H9 (cell line): ENCODE data around the gene CAMTA1. TPM values are rescaled to one million over a fixed set of nuclear protein-coding genes. Genes with fewer than 3 reads are reported as not detected.

Source experiments
- DNase-seq: peaks from one replicate; pipeline ENCODE4 v3.0.0-alpha.2; 2017
- H2AFZ ChIP-seq: one replicate; pipeline ENCODE4 v1.6.1; 2013; ENCODE audit warnings: mild to moderate bottlenecking, low read length, control low read depth, moderate library complexity
- H2AK5ac ChIP-seq: 2 replicates; pipeline ENCODE4 v1.6.1; 2013; ENCODE audit warnings: low read length, control low read depth, mixed read lengths; ENCODE audit not compliant: insufficient read length
- H2BK120ac ChIP-seq: one replicate; pipeline ENCODE4 v1.6.1; 2013; ENCODE audit warnings: low read depth, mild to moderate bottlenecking, low read length, control low read depth, inconsistent platforms; ENCODE audit not compliant: poor library complexity, severe bottlenecking
- H2BK12ac ChIP-seq: 2 replicates; pipeline ENCODE4 v1.6.1; 2013; ENCODE audit warnings: low read length, control low read depth, mixed read lengths, low read depth; ENCODE audit not compliant: insufficient read length
- H2BK15ac ChIP-seq: 2 replicates; pipeline ENCODE4 v1.6.1; 2013; ENCODE audit warnings: low read depth, low read length, control low read depth
- H2BK20ac ChIP-seq: one replicate; pipeline ENCODE4 v1.6.1; 2013; ENCODE audit warnings: low read depth, mild to moderate bottlenecking, low read length, control low read depth, inconsistent platforms; ENCODE audit not compliant: poor library complexity, severe bottlenecking
- H2BK5ac ChIP-seq: 2 replicates; pipeline ENCODE4 v1.6.1; 2013; ENCODE audit warnings: low read length, control low read depth, mixed read lengths; ENCODE audit not compliant: insufficient read length
- H3K14ac ChIP-seq: 2 replicates; pipeline ENCODE4 v1.6.1; 2013; ENCODE audit warnings: low read length, control low read depth; ENCODE audit not compliant: insufficient read depth
- H3K18ac ChIP-seq: 2 replicates; pipeline ENCODE4 v1.6.1; 2013; ENCODE audit warnings: low read depth, mild to moderate bottlenecking, mixed read lengths, low read length, control low read depth; ENCODE audit not compliant: insufficient read length
- H3K23ac ChIP-seq: 2 replicates; pipeline ENCODE4 v1.6.1; 2013; ENCODE audit warnings: low read length, control low read depth, mixed read lengths, low read depth; ENCODE audit not compliant: insufficient read length
- H3K23me2 ChIP-seq: 2 replicates; pipeline ENCODE4 v1.6.1; 2013; ENCODE audit warnings: low read depth, mild to moderate bottlenecking, mixed read lengths, low read length, control low read depth; ENCODE audit not compliant: insufficient read length, poor library complexity, severe bottlenecking
- H3K27ac ChIP-seq: 2 replicates; pipeline ENCODE4 v1.5.1; 2013; ENCODE audit warnings: low read length, control low read depth, mixed read lengths, low read depth; ENCODE audit not compliant: insufficient read length
- H3K27me3 ChIP-seq: 2 replicates; pipeline ENCODE4 v1.6.1; 2013; ENCODE audit warnings: low read length, control low read depth, inconsistent platforms; ENCODE audit not compliant: insufficient read depth
- H3K4ac ChIP-seq: 2 replicates; pipeline ENCODE4 v1.6.1; 2013; ENCODE audit warnings: low read depth, mild to moderate bottlenecking, control low read depth, inconsistent platforms, low read length, moderate library complexity
- H3K4me1 ChIP-seq: 2 replicates; pipeline ENCODE4 v1.6.1; 2013; ENCODE audit warnings: low read length, control low read depth, inconsistent platforms; ENCODE audit not compliant: insufficient read depth
- H3K4me2 ChIP-seq: 2 replicates; pipeline ENCODE4 v1.6.1; 2013; ENCODE audit warnings: low read length, control low read depth, mixed read lengths; ENCODE audit not compliant: insufficient read length, insufficient read depth
- H3K56ac ChIP-seq: 2 replicates; pipeline ENCODE4 v1.6.1; 2013; ENCODE audit warnings: low read depth, mild to moderate bottlenecking, mixed read lengths, low read length, control low read depth; ENCODE audit not compliant: insufficient read length
- H3K79me1 ChIP-seq: 2 replicates; pipeline ENCODE4 v1.6.1; 2013; ENCODE audit warnings: low read depth, mild to moderate bottlenecking, moderate library complexity, low read length, control low read depth, inconsistent platforms; ENCODE audit not compliant: insufficient read depth, poor library complexity, severe bottlenecking
- H3K79me2 ChIP-seq: 2 replicates; pipeline ENCODE4 v1.6.1; 2013; ENCODE audit warnings: low read length, control low read depth, inconsistent platforms; ENCODE audit not compliant: insufficient read depth
- H3K9ac ChIP-seq: 2 replicates; pipeline ENCODE4 v1.6.1; 2013; ENCODE audit warnings: low read length, control low read depth, mixed read lengths; ENCODE audit not compliant: insufficient read length; ENCODE audit errors: extremely low read depth
- H3K9me3 ChIP-seq: one replicate; pipeline ENCODE4 v1.6.1; 2013; ENCODE audit warnings: low read depth, low read length, inconsistent platforms; ENCODE audit not compliant: control insufficient read depth
- H3T11ph ChIP-seq: one replicate; pipeline ENCODE4 v1.6.1; 2013; ENCODE audit warnings: mild to moderate bottlenecking, low read length, control low read depth, inconsistent platforms
- H4K20me1 ChIP-seq: one replicate; pipeline ENCODE4 v1.6.1; 2013; ENCODE audit not compliant: control insufficient read depth, insufficient read length, insufficient read depth
- H4K5ac ChIP-seq: 2 replicates; pipeline ENCODE4 v1.6.1; 2013; ENCODE audit warnings: low read depth, mild to moderate bottlenecking, mixed read lengths, low read length, control low read depth; ENCODE audit not compliant: insufficient read length
- H4K8ac ChIP-seq: replicated peaks from 2 replicates; pipeline ENCODE4 v1.6.1; 2013; ENCODE audit warnings: low read length, control low read depth, mixed read lengths, low read depth; ENCODE audit not compliant: insufficient read length
- H4K91ac ChIP-seq: 2 replicates; pipeline ENCODE4 v1.6.1; 2013; ENCODE audit warnings: low read depth, mild to moderate bottlenecking, moderate library complexity, mixed read lengths, low read length, control low read depth; ENCODE audit not compliant: insufficient read length
- H3K27ac Mint-ChIP-seq, 3 experiments: 2 replicates in 2 of 3; 3 replicates in 1 of 3; pipeline ENCODE4 v1.8.0; 2020 to 2021; ENCODE audit warnings: mixed read lengths in 3 of 3, mild to moderate bottlenecking in 1 of 3, moderate library complexity in 1 of 3
- H3K27me3 Mint-ChIP-seq: 2 replicates; pipeline ENCODE4 v1.8.0; 2021; ENCODE audit warnings: low read depth, mild to moderate bottlenecking, moderate library complexity, mixed read lengths
- H3K36me3 Mint-ChIP-seq, 3 experiments: 2 replicates in 2 of 3; 3 replicates in 1 of 3; pipeline ENCODE4 v1.8.0; 2020 to 2021; ENCODE audit warnings: low read depth in 3 of 3, mixed read lengths in 3 of 3; ENCODE audit not compliant: insufficient read depth in 1 of 3
- H3K4me1 Mint-ChIP-seq, 2 experiments: 2 replicates each; pipeline ENCODE4 v1.8.0; 2020; ENCODE audit warnings: mixed read lengths in 2 of 2
- H3K4me3 Mint-ChIP-seq, 2 experiments: 2 replicates in 1 of 2; 3 replicates in 1 of 2; pipeline ENCODE4 v1.8.0; 2020 to 2021; ENCODE audit warnings: mild to moderate bottlenecking in 2 of 2, mixed read lengths in 2 of 2, moderate library complexity in 1 of 2
- H3K9me3 Mint-ChIP-seq, 2 experiments: 2 replicates in 1 of 2; 3 replicates in 1 of 2; pipeline ENCODE4 v1.8.0; 2020; ENCODE audit warnings: mild to moderate bottlenecking in 2 of 2, mixed read lengths in 2 of 2, moderate library complexity in 1 of 2
- WGBS: extraction: QIAGEN DNeasy Blood & Tissue Kit; methylation state at CpG from one replicate; pipeline ENCODE4 v1.1.7; 2013; ENCODE audit warnings: missing lambda C conversion rate, low lambda C conversion rate, mixed read lengths; ENCODE audit not compliant: insufficient read length; ENCODE audit errors: extremely low coverage; 5-methylcytosine and 5-hydroxymethylcytosine counted together
- total RNA-seq: library from RNA; stranded (reverse); gene quantifications from 2 replicates; pipeline ENCODE4 v1.2.1, GENCODE V29; 2021
- TF ChIP-seq, protein P1 (sequence below): fragments of 200-600 bp; sonication (generic); conservative IDR thresholded peaks from 3 replicates; pipeline ENCODE4 v1.8.0; 2021; ENCODE audit warnings: antibody characterized with exemption, mild to moderate bottlenecking

The CAMTA1 gene
- total RNA-seq, 1 experiment from 2014 or later, result 115 TPM

DNA sequence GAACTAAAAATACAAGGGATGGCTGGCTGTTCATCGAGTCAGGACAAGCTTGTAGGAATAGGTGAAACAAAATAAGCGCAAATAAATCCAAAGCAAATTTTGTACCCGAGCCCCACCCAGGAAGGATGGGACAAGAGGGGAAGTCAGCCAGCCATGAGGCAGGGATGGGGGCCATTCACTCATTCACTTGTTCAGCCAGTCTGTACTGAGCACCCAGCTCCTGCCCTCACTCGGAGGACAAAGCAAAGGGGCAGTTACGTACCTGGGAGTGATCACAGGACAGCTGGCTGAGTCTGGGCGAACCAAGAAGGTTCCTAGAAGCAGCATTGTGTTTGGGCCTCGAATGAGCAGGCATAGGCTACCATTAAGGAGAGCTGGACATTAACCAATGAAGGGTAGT is 891.9 kb downstream of the CAMTA1 start:
- no peaks in the 10 kb centered on the region; the same call in 1 of the 2 replicates for H3K27me3 ChIP-seq
- H3K23me2 ChIP-seq, result peaks cover 11% of the 10 kb centered on the region
- no peak overlapping the region for H4K5ac ChIP-seq
- H3K56ac ChIP-seq, result no peak overlapping the region
- no peak for DNase-seq
- H2BK5ac ChIP-seq, result no peak overlapping the region
- H3K27ac ChIP-seq, result no peak overlapping the region
- H3K4me2 ChIP-seq, result no peak overlapping the region
- no peak overlapping the region for H3T11ph ChIP-seq
- H3K9ac ChIP-seq, result no peak overlapping the region
- Mint-ChIP-seq H3K9me3 (no peaks in the 10 kb centered on the region), H3K27ac (no peak overlapping the region), H3K4me3 (no peak overlapping the region; a peak in 1 of 5 replicates), H3K4me1 (peaks cover 0 to 7% of the 10 kb centered on the region in 2 experiments; a peak in 1 of 4 replicates), H3K36me3 (no peaks in the 10 kb centered on the region), H3K27me3 (peaks cover 51% of the 10 kb centered on the region)
- H3K18ac ChIP-seq, result no peak overlapping the region
- H3K4me1 ChIP-seq, result no peaks in the 10 kb centered on the region
- H3K4ac ChIP-seq, result no peak overlapping the region
- no peaks in the 10 kb centered on the region for H3K79me2 ChIP-seq
- H4K8ac ChIP-seq, result no peak overlapping the region
- no peak overlapping the region for H2BK120ac ChIP-seq
- H4K91ac ChIP-seq, result no peak overlapping the region
- no peak overlapping the region for H3K23ac ChIP-seq
- TF ChIP-seq, protein P1, sequence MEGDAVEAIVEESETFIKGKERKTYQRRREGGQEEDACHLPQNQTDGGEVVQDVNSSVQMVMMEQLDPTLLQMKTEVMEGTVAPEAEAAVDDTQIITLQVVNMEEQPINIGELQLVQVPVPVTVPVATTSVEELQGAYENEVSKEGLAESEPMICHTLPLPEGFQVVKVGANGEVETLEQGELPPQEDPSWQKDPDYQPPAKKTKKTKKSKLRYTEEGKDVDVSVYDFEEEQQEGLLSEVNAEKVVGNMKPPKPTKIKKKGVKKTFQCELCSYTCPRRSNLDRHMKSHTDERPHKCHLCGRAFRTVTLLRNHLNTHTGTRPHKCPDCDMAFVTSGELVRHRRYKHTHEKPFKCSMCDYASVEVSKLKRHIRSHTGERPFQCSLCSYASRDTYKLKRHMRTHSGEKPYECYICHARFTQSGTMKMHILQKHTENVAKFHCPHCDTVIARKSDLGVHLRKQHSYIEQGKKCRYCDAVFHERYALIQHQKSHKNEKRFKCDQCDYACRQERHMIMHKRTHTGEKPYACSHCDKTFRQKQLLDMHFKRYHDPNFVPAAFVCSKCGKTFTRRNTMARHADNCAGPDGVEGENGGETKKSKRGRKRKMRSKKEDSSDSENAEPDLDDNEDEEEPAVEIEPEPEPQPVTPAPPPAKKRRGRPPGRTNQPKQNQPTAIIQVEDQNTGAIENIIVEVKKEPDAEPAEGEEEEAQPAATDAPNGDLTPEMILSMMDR, result no peak
- WGBS, result no CpG with 5 or more reads among the region's 7 CpGs
- H3K9me3 ChIP-seq, result no peaks in the 10 kb centered on the region
- no peaks in the 10 kb centered on the region for H3K79me1 ChIP-seq
- no peak overlapping the region for H2BK20ac ChIP-seq
- no peak overlapping the region for H2AFZ ChIP-seq
- H3K14ac ChIP-seq, result no peak overlapping the region
- H2BK15ac ChIP-seq, result no peak overlapping the region
- H4K20me1 ChIP-seq, result no peaks in the 10 kb centered on the region
- H2AK5ac ChIP-seq, result no peak overlapping the region
- no peak overlapping the region for H2BK12ac ChIP-seq
